ENCODE results near the gene CDH23. TPM values are rescaled to one million over a fixed set of nuclear protein-coding genes. Genes with fewer than 3 reads are reported as not detected.

Gene CDH23
- total RNA-seq, 2 donors from 2014 or later, result 4.7 to 8.0 TPM

GRCh38 chr10:71471006-71471405 lies 74.3 kb downstream of the CDH23 start:
- no peak for ATAC-seq
- intact Hi-C loops (cut with DNase I), result no loop called here
- DNase-seq, result no peak

GRCh38 chr10:71471957-71472365 lies 75.2 kb downstream of the CDH23 start:
- intact Hi-C loops (cut with DNase I), result no loop called here
- ATAC-seq, result peak; percentile 12 to 34
- peak; percentile 43 for DNase-seq

- DNase-seq (no peak), ATAC-seq (peak; percentile 20 to 28)
- intact Hi-C loops (cut with DNase I), result no loop called here
Measured at GRCh38 chr10:71472466-71472865, 75.7 kb downstream of the CDH23 start.

- intact Hi-C loops (cut with DNase I), result no loop called here
- no peak for DNase-seq
- ATAC-seq, result no peak
Measured at GRCh38 chr10:71472912-71473311, 76.2 kb downstream of the CDH23 start.

- peak in 1 of 2 donors; percentile 10 for ATAC-seq
- no peak for DNase-seq
- intact Hi-C loops (cut with DNase I), result no loop called here
Measured at GRCh38 chr10:71473671-71474599, 77.2 kb downstream of the CDH23 start.

- no peak for DNase-seq
- ATAC-seq, result no peak
- intact Hi-C loops (cut with DNase I), result no loop called here
Measured at GRCh38 chr10:71474702-71475242, 78.1 kb downstream of the CDH23 start.

GRCh38 chr10:71475243-71475871 lies 78.6 kb downstream of the CDH23 start:
- intact Hi-C loops (cut with DNase I), result no loop called here
- DNase-seq (no peak), ATAC-seq (peak; percentile 26 to 31)

- DNase-seq (peak; percentile 57), ATAC-seq (peak; percentile 76 to 84)
- intact Hi-C loops (cut with DNase I), result no loop called here
Measured at GRCh38 chr10:71476228-71477011, 79.7 kb downstream of the CDH23 start.

GRCh38 chr10:71478173-71478572 lies 81.5 kb downstream of the CDH23 start:
- no peak for DNase-seq
- intact Hi-C loops (cut with DNase I), result no loop called here
- no peak for ATAC-seq

GRCh38 chr10:71478813-71479365 lies 82.2 kb downstream of the CDH23 start:
- ATAC-seq (no peak), DNase-seq (no peak)
- intact Hi-C loops (cut with DNase I), result no loop called here

- no peak for ATAC-seq
- intact Hi-C loops (cut with DNase I), result no loop called here
Measured at GRCh38 chr10:71479831-71480230, 83.1 kb downstream of the CDH23 start.

GRCh38 chr10:71480662-71481061 lies 83.9 kb downstream of the CDH23 start:
- DNase-seq (no peak), ATAC-seq (no peak)
- intact Hi-C loops (cut with DNase I), result no loop called here

More at GRCh38 chr10:71479831-71480230, 83.1 kb downstream of the CDH23 start:
- no peak for DNase-seq

GRCh38 chr10:71481746-71482410 lies 85.2 kb downstream of the CDH23 start:
- intact Hi-C loops (cut with DNase I), result no loop called here
- DNase-seq (no peak), ATAC-seq (no peak)

- ATAC-seq, result no peak
- intact Hi-C loops (cut with DNase I), result no loop called here
- DNase-seq, result no peak
Measured at GRCh38 chr10:71482620-71483019, 85.9 kb downstream of the CDH23 start.

GRCh38 chr10:71483135-71483534 lies 86.4 kb downstream of the CDH23 start:
- intact Hi-C loops (cut with DNase I), result no loop called here
- DNase-seq, result no peak
- ATAC-seq, result no peak

GRCh38 chr10:71483885-71484751 lies 87.4 kb downstream of the CDH23 start:
- peak in 1 of 2 donors; percentile 26 for ATAC-seq
- intact Hi-C loops (cut with DNase I), result no loop called here
- no peak for DNase-seq

- intact Hi-C loops (cut with DNase I), result no loop called here
- peak; percentile 50 to 52 for ATAC-seq
- DNase-seq, result peak; percentile 51
Measured at GRCh38 chr10:71486484-71487114, 89.9 kb downstream of the CDH23 start.
